ENCODE measurements around the gene ITPR2. TPM values are rescaled to one million over a fixed set of nuclear protein-coding genes. Genes with fewer than 3 reads are reported as not detected.

Gene ITPR2
- total RNA-seq, 1 donor = 19.2 TPM

GRCh38 chr12:26358651-26359050, 474.3 kb downstream of the ITPR2 start:
- no peaks in the 10 kb centered on the region for H4K20me1 ChIP-seq (ENCODE audit: insufficient read depth, low read length)
- H3K4me3 ChIP-seq (ENCODE audit: insufficient read depth, low read length) = no peak overlapping the region
- H3K79me2 ChIP-seq (ENCODE audit: insufficient read depth, low read length) = no peaks in the 10 kb centered on the region
- no peak for TF ChIP-seq CTCF (IDR thresholded peaks at IDR 0.05; ENCODE audit: extremely low read depth, low read depth, low read length)
- no peak for DNase-seq (ENCODE audit: insufficient read length, low spot score, missing footprints)
- no peak overlapping the region for H3K27ac ChIP-seq (ENCODE audit: low read depth, low read length)
- H2AFZ ChIP-seq (ENCODE audit: low read length) = no peak overlapping the region
- H3K4me2 ChIP-seq (ENCODE audit: insufficient read depth, low read length) = no peak overlapping the region
- H3K4me1 ChIP-seq (ENCODE audit: insufficient read depth, low read length) = peaks cover 4% of the 10 kb centered on the region
- no peaks in the 10 kb centered on the region for H3K9me3 ChIP-seq (ENCODE audit: low read depth, low read length)
- H3K36me3 ChIP-seq (ENCODE audit: insufficient read depth, low read length) = no peaks in the 10 kb centered on the region
- H3K27me3 ChIP-seq (ENCODE audit: insufficient read depth, low read length) = no peaks in the 10 kb centered on the region

GRCh38 chr12:26347300-26347699, 485.7 kb downstream of the ITPR2 start:
- Histone ChIP-seq H4K20me1 (ENCODE audit: insufficient read depth, low read length) (no peaks in the 10 kb centered on the region), H3K27ac (ENCODE audit: low read depth, low read length) (no peak overlapping the region), H2AFZ (ENCODE audit: low read length) (no peak overlapping the region), H3K4me2 (ENCODE audit: insufficient read depth, low read length) (no peak overlapping the region), H3K36me3 (ENCODE audit: insufficient read depth, low read length) (no peaks in the 10 kb centered on the region), H3K79me2 (ENCODE audit: insufficient read depth, low read length) (no peaks in the 10 kb centered on the region), H3K4me1 (ENCODE audit: insufficient read depth, low read length) (peaks cover 5% of the 10 kb centered on the region), H3K4me3 (ENCODE audit: insufficient read depth, low read length) (no peak overlapping the region), H3K27me3 (ENCODE audit: insufficient read depth, low read length) (no peaks in the 10 kb centered on the region), H3K9me3 (ENCODE audit: low read depth, low read length) (no peaks in the 10 kb centered on the region)
- peak; percentile 32 for DNase-seq (ENCODE audit: insufficient read length, low spot score, missing footprints)
- no peak for TF ChIP-seq CTCF (IDR thresholded peaks at IDR 0.05; ENCODE audit: extremely low read depth, low read depth, low read length)

GRCh38 chr12:26346736-26347135, 486.3 kb downstream of the ITPR2 start:
- H3K9me3 ChIP-seq (ENCODE audit: low read depth, low read length) = no peaks in the 10 kb centered on the region
- H2AFZ ChIP-seq (ENCODE audit: low read length) = no peak overlapping the region
- TF ChIP-seq CTCF (IDR thresholded peaks at IDR 0.05; ENCODE audit: extremely low read depth, low read depth, low read length) = no peak
- peaks cover 5% of the 10 kb centered on the region for H3K4me1 ChIP-seq (ENCODE audit: insufficient read depth, low read length)
- H3K27ac ChIP-seq (ENCODE audit: low read depth, low read length) = no peak overlapping the region
- no peaks in the 10 kb centered on the region for H3K36me3 ChIP-seq (ENCODE audit: insufficient read depth, low read length)
- no peak overlapping the region for H3K4me3 ChIP-seq (ENCODE audit: insufficient read depth, low read length)
- peak; percentile 54 for DNase-seq (ENCODE audit: insufficient read length, low spot score, missing footprints)
- no peaks in the 10 kb centered on the region for H3K79me2 ChIP-seq (ENCODE audit: insufficient read depth, low read length)
- no peaks in the 10 kb centered on the region for H3K27me3 ChIP-seq (ENCODE audit: insufficient read depth, low read length)
- no peak overlapping the region for H3K4me2 ChIP-seq (ENCODE audit: insufficient read depth, low read length)
- H4K20me1 ChIP-seq (ENCODE audit: insufficient read depth, low read length) = no peaks in the 10 kb centered on the region

- H4K20me1 ChIP-seq (ENCODE audit: insufficient read depth, low read length) = no peaks in the 10 kb centered on the region
- no peak overlapping the region for H2AFZ ChIP-seq (ENCODE audit: low read length)
- H3K27me3 ChIP-seq (ENCODE audit: insufficient read depth, low read length) = no peaks in the 10 kb centered on the region
- no peak overlapping the region for H3K4me2 ChIP-seq (ENCODE audit: insufficient read depth, low read length)
- H3K36me3 ChIP-seq (ENCODE audit: insufficient read depth, low read length) = no peaks in the 10 kb centered on the region
- no peaks in the 10 kb centered on the region for H3K9me3 ChIP-seq (ENCODE audit: low read depth, low read length)
- no peak for DNase-seq (ENCODE audit: insufficient read length, low spot score, missing footprints)
- no peak overlapping the region for H3K4me3 ChIP-seq (ENCODE audit: insufficient read depth, low read length)
- no peak for TF ChIP-seq CTCF (IDR thresholded peaks at IDR 0.05; ENCODE audit: extremely low read depth, low read depth, low read length)
- H3K27ac ChIP-seq (ENCODE audit: low read depth, low read length) = no peak overlapping the region
- peaks cover 5% of the 10 kb centered on the region for H3K4me1 ChIP-seq (ENCODE audit: insufficient read depth, low read length)
- H3K79me2 ChIP-seq (ENCODE audit: insufficient read depth, low read length) = no peaks in the 10 kb centered on the region
Measured at GRCh38 chr12:26345471-26346003, 487.5 kb downstream of the ITPR2 start.
